HL-60/S4 treated with phorbol 12-myristate 13-acetate at 8.2 ng/mL for 4 days and 3 days (cell line): Measurements from ENCODE around the gene SUPV3L1.
"Not testable (repeated sequence)": the region's sequence is repeated elsewhere in the genome, so short reads cannot be mapped to it uniquely, and the experiment has no call there.

Source experiments
- in situ Hi-C: fragments of 300-500 bp; cut with MboI; formaldehyde crosslinking; loops from 2 replicates; pipeline ENCODE4 v1.15.0; 2022; ENCODE audit warnings: low sequenced_read_pairs

Gene SUPV3L1

GRCh38 chr10:69179743-69180524 is at the start of gene SUPV3L1:
SUPV3L1 (plus strand) TSS chr10:69180234; CDS start chr10:69180292, 58 bp downstream.
- in situ Hi-C loops, result no loop called here

GRCh38 chr10:69130251-69130650 is 49.8 kb upstream of the SUPV3L1 start:
- in situ Hi-C loops, result no loop called here

GRCh38 chr10:69139961-69140360 is 40.1 kb upstream of the SUPV3L1 start:
- in situ Hi-C loops, result no loop called here

- in situ Hi-C loops, result no loop called here
Measured at GRCh38 chr10:69141304-69141703, 38.7 kb upstream of the SUPV3L1 start.

- in situ Hi-C loops, result not testable (repeated sequence)
Measured at GRCh38 chr10:69142074-69142473, 38.0 kb upstream of the SUPV3L1 start.

- in situ Hi-C loops, result no loop called here
Measured at GRCh38 chr10:69142983-69143382, 37.1 kb upstream of the SUPV3L1 start.

GRCh38 chr10:69145329-69145728 is 34.7 kb upstream of the SUPV3L1 start:
- in situ Hi-C loops, result no loop called here

GRCh38 chr10:69145864-69146263 is 34.2 kb upstream of the SUPV3L1 start:
- in situ Hi-C loops, result no loop called here

- in situ Hi-C loops, result no loop called here
Measured at GRCh38 chr10:69146759-69147158, 33.3 kb upstream of the SUPV3L1 start.

GRCh38 chr10:69151984-69152383 is 28.1 kb upstream of the SUPV3L1 start:
- in situ Hi-C loops, result no loop called here

- in situ Hi-C loops, result no loop called here
Measured at GRCh38 chr10:69153227-69153626, 26.8 kb upstream of the SUPV3L1 start.

GRCh38 chr10:69160809-69161241 is 19.2 kb upstream of the SUPV3L1 start:
- in situ Hi-C loops, result no loop called here

- in situ Hi-C loops, result no loop called here
Measured at GRCh38 chr10:69168493-69168892, 11.5 kb upstream of the SUPV3L1 start.

GRCh38 chr10:69172241-69172982 is 7.6 kb upstream of the SUPV3L1 start:
- in situ Hi-C loops, result no loop called here

GRCh38 chr10:69175326-69175725 is 4.7 kb upstream of the SUPV3L1 start:
- in situ Hi-C loops, result not testable (repeated sequence)

GRCh38 chr10:69176823-69177222 is 3.2 kb upstream of the SUPV3L1 start:
- in situ Hi-C loops, result no loop called here

GRCh38 chr10:69179089-69179742 is 818 bp upstream of the SUPV3L1 start:
- in situ Hi-C loops, result no loop called here

GRCh38 chr10:69180525-69181204 is 631 bp downstream of the SUPV3L1 start:
- in situ Hi-C loops, result no loop called here

- in situ Hi-C loops, result no loop called here
Measured at GRCh38 chr10:69181433-69181832, 1.4 kb downstream of the SUPV3L1 start.

- in situ Hi-C loops, result no loop called here
Measured at GRCh38 chr10:69182005-69182404, 2.0 kb downstream of the SUPV3L1 start.

GRCh38 chr10:69186524-69186923 is 6.5 kb downstream of the SUPV3L1 start:
- in situ Hi-C loops, result no loop called here
